HepG2 (cell line): ENCODE results near the gene MARS1. TPM values are rescaled to one million over a fixed set of nuclear protein-coding genes. Genes with fewer than 3 reads are reported as not detected.

Experiments used
- ARNT2 ChIP-seq: sonication (generic); formaldehyde crosslinking; IDR thresholded peaks from 2 replicates; pipeline ENCODE4 v1.8.0; 2022; ENCODE audit warnings: mild to moderate bottlenecking, low read depth, missing genetic modification reagents, moderate library complexity
- ASH2L ChIP-seq: fragments of 300-600, 200-600 bp; sonication (generic); IDR thresholded peaks from 2 replicates; pipeline ENCODE4 v1.7.0; 2017; ENCODE audit warnings: low read depth, mild to moderate bottlenecking, moderate library complexity, mixed read lengths, low read length; ENCODE audit not compliant: insufficient read length
- CENPT ChIP-seq: sonication (generic); formaldehyde crosslinking; IDR thresholded peaks from 2 replicates; pipeline ENCODE4 v1.8.0; 2022; ENCODE audit warnings: low read depth, mild to moderate bottlenecking, moderate library complexity, missing genetic modification reagents
- CREB1 ChIP-seq, 2 experiments: fragments of 450-650 bp in 1 of 2; IDR thresholded peaks; 2 replicates each; pipeline ENCODE4 v1.6.1; 2016 to 2017; ENCODE audit warnings: control low read depth in 1 of 2, mild to moderate bottlenecking in 1 of 2, missing compliant biosample characterization in 1 of 2, missing genetic modification characterization in 1 of 2
- FOXK1 ChIP-seq: sonication (generic); formaldehyde crosslinking; IDR thresholded peaks from 2 replicates; pipeline ENCODE4 v1.4.0; 2020; ENCODE audit warnings: low read depth, missing genetic modification reagents, borderline replicate concordance
- KDM5A ChIP-seq: fragments of 200-600 bp; sonication (generic); IDR thresholded peaks from 2 replicates; pipeline ENCODE4 v1.7.0; 2018; ENCODE audit warnings: antibody characterized with exemption, mild to moderate bottlenecking, low read length, borderline replicate concordance
- MYNN ChIP-seq: sonication (generic); formaldehyde crosslinking; IDR thresholded peaks from 2 replicates; pipeline ENCODE4 v1.4.0; 2020; ENCODE audit warnings: mild to moderate bottlenecking, low read depth, missing genetic modification reagents
- NFYC ChIP-seq: IDR thresholded peaks from 2 replicates; pipeline ENCODE4 v1.6.1; 2016; ENCODE audit warnings: missing genetic modification reagents, missing compliant biosample characterization
- RARA ChIP-seq: IDR thresholded peaks from 2 replicates; pipeline ENCODE4 v1.6.1; 2016; ENCODE audit warnings: missing genetic modification reagents, missing compliant biosample characterization
- RBM22 ChIP-seq: fragments of 200-400 bp; formaldehyde crosslinking; optimal IDR thresholded peaks from 2 replicates; pipeline ENCODE3; 2017; ENCODE audit warnings: mild to moderate bottlenecking, low read length, moderate library complexity
- RFX5 ChIP-seq: IDR thresholded peaks from 2 replicates; pipeline ENCODE4 v1.6.1; 2011; ENCODE audit warnings: low read depth, low read length, improper control_type of control experiment
- SMARCE1 ChIP-seq: fragments of 450-650 bp; IDR thresholded peaks from 2 replicates; pipeline ENCODE4 v1.6.1; 2017; ENCODE audit warnings: borderline replicate concordance
- SNAI1 ChIP-seq: sonication (generic); formaldehyde crosslinking; IDR thresholded peaks from 2 replicates; pipeline ENCODE4 v1.5.0; 2020; ENCODE audit warnings: mild to moderate bottlenecking, missing genetic modification reagents, borderline replicate concordance
- SNAPC2 ChIP-seq: sonication (generic); formaldehyde crosslinking; IDR thresholded peaks from 2 replicates; pipeline ENCODE4 v1.8.1; 2022; ENCODE audit warnings: mild to moderate bottlenecking, missing genetic modification reagents
- TCF7 ChIP-seq: sonication (generic); IDR thresholded peaks from 2 replicates; pipeline ENCODE4 v1.6.1; 2016; ENCODE audit warnings: antibody characterized with exemption, low read depth
- TSC22D2 ChIP-seq: sonication (generic); formaldehyde crosslinking; IDR thresholded peaks from 2 replicates; pipeline ENCODE4 v1.5.1; 2020; ENCODE audit warnings: missing genetic modification reagents, mild to moderate bottlenecking, borderline replicate concordance
- ZEB1 ChIP-seq: IDR thresholded peaks from 2 replicates; pipeline ENCODE4 v1.6.1; 2012; ENCODE audit warnings: mild to moderate bottlenecking, low read depth, inconsistent platforms; ENCODE audit not compliant: insufficient replicate concordance
- ZFP36L2 ChIP-seq: sonication (generic); formaldehyde crosslinking; IDR thresholded peaks from 2 replicates; pipeline ENCODE4 v1.4.0; 2020; ENCODE audit warnings: missing genetic modification reagents
- ZKSCAN8 ChIP-seq: IDR thresholded peaks from 2 replicates; pipeline ENCODE4 v1.6.1; 2016; ENCODE audit warnings: borderline replicate concordance, missing genetic modification reagents, missing compliant biosample characterization
- ZMYM2 ChIP-seq: sonication (generic); formaldehyde crosslinking; IDR thresholded peaks from 2 replicates; pipeline ENCODE4 v1.8.0; 2022; ENCODE audit warnings: mild to moderate bottlenecking, missing genetic modification reagents
- ZNF101 ChIP-seq: sonication (generic); formaldehyde crosslinking; IDR thresholded peaks from 2 replicates; pipeline ENCODE4 v1.4.0; 2020; ENCODE audit warnings: mild to moderate bottlenecking, low read depth, missing genetic modification reagents, borderline replicate concordance
- ZNF251 ChIP-seq: sonication (generic); formaldehyde crosslinking; IDR thresholded peaks from 2 replicates; pipeline ENCODE4 v1.9.0; 2021; ENCODE audit warnings: mild to moderate bottlenecking, missing genetic modification reagents
- ZNF335 ChIP-seq: sonication (generic); formaldehyde crosslinking; IDR thresholded peaks from 2 replicates; pipeline ENCODE4 v1.4.0; 2020; ENCODE audit warnings: missing genetic modification reagents
- ZNF367 ChIP-seq: sonication (generic); formaldehyde crosslinking; IDR thresholded peaks from 2 replicates; pipeline ENCODE4 v1.4.0; 2020; ENCODE audit warnings: missing genetic modification reagents, borderline replicate concordance
- ZNF761 ChIP-seq: sonication (generic); formaldehyde crosslinking; conservative IDR thresholded peaks from 2 replicates; pipeline ENCODE4 v1.4.0; 2020; ENCODE audit warnings: mild to moderate bottlenecking, missing genetic modification reagents
- ZSCAN31 ChIP-seq: sonication (generic); formaldehyde crosslinking; IDR thresholded peaks from 2 replicates; pipeline ENCODE4 v1.5.0; 2020; ENCODE audit warnings: low read depth, mild to moderate bottlenecking, missing genetic modification reagents
- polyA plus RNA-seq, 8 experiments: library from polyadenylated mRNA; depleted of rRNA in 3 of 8; stranded (reverse) in 7 of 8; unstranded in 1 of 8; fragments of >200 nt; fragmentation: Illumina TruSeq in 4 of 8; extraction: Trizol in 4 of 8; gene quantifications; 2 replicates each; pipeline versions ENCODE4 v1.2.1 to v1.2.3, GENCODE V29; 2011 to 2016; ENCODE audit warnings: low read depth in 4 of 8, missing spikeins in 1 of 8, mixed read lengths in 1 of 8; ENCODE audit not compliant: insufficient read depth in 1 of 8
- total RNA-seq, 5 experiments: library from RNA; depleted of rRNA; stranded (reverse); fragments of >200 nt; fragmentation: Illumina TruSeq; extraction: Trizol; gene quantifications; 2 replicates each; pipeline ENCODE4 v1.2.3, GENCODE V29; 2016; ENCODE audit warnings: low read depth in 1 of 5
- TF ChIP-seq, protein P1 (sequence below): sonication (generic); formaldehyde crosslinking; IDR thresholded peaks from 2 replicates; pipeline ENCODE4 v1.4.0; 2020; ENCODE audit warnings: missing genetic modification reagents
- TF ChIP-seq, protein P2 (sequence below): sonication (generic); formaldehyde crosslinking; IDR thresholded peaks from 2 replicates; pipeline ENCODE4 v1.4.0; 2020; ENCODE audit warnings: mild to moderate bottlenecking, missing genetic modification reagents
- TF ChIP-seq, protein P3 (sequence below): sonication (generic); formaldehyde crosslinking; IDR thresholded peaks from 2 replicates; pipeline ENCODE4 v1.4.0; 2020; ENCODE audit warnings: mild to moderate bottlenecking, missing genetic modification reagents, borderline replicate concordance

Gene MARS1
- total and polyA plus RNA-seq, 2 of the 13 experiments (the other 11 are each of a cell fraction or from before 2014, with no cell fraction given) = 115 to 181 TPM

DNA sequence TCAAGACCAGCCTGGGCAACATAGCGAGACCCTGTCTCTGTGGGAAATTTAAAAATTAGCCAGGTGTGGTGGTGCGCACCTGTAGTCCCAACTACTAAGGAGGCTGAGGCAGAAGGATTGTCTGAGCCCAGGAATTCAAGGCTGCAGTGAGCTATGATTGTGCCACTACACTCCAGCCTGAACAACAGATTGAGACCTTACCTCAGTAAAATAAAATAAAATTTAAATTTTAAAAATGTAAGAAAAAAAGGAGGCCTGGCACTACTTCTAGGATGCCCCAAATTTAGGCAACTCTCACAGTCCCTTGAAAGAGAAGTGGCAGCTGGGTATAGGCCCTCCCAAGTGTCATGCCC is 33.7 kb upstream of the MARS1 start (continued):
- TF ChIP-seq SMARCE1 = no peak
- TF ChIP-seq ZKSCAN8 (CRISPR knock-in tag) = no peak
- TF ChIP-seq, protein P1, sequence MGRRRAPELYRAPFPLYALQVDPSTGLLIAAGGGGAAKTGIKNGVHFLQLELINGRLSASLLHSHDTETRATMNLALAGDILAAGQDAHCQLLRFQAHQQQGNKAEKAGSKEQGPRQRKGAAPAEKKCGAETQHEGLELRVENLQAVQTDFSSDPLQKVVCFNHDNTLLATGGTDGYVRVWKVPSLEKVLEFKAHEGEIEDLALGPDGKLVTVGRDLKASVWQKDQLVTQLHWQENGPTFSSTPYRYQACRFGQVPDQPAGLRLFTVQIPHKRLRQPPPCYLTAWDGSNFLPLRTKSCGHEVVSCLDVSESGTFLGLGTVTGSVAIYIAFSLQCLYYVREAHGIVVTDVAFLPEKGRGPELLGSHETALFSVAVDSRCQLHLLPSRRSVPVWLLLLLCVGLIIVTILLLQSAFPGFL = no peak
- no peak for TF ChIP-seq SNAI1
- no peak for TF ChIP-seq ZNF101 (CRISPR knock-in tag)
- TF ChIP-seq, protein P2, sequence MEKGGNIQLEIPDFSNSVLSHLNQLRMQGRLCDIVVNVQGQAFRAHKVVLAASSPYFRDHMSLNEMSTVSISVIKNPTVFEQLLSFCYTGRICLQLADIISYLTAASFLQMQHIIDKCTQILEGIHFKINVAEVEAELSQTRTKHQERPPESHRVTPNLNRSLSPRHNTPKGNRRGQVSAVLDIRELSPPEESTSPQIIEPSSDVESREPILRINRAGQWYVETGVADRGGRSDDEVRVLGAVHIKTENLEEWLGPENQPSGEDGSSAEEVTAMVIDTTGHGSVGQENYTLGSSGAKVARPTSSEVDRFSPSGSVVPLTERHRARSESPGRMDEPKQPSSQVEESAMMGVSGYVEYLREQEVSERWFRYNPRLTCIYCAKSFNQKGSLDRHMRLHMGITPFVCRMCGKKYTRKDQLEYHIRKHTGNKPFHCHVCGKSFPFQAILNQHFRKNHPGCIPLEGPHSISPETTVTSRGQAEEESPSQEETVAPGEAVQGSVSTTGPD (CRISPR knock-in tag) = no peak
- no peak for TF ChIP-seq FOXK1 (CRISPR knock-in tag)
- 0 out of 2 replicates have a peak, but pooled peaks have one; percentile 26 for TF ChIP-seq SNAPC2
- TF ChIP-seq ZNF761 (CRISPR knock-in tag) = no peak
- TF ChIP-seq ZFP36L2 (CRISPR knock-in tag) = no peak
- TF ChIP-seq RBM22 = no peak
- TF ChIP-seq ZEB1 = no peak
- no peak for TF ChIP-seq ARNT2 (CRISPR knock-in tag)
- TF ChIP-seq, protein P3, sequence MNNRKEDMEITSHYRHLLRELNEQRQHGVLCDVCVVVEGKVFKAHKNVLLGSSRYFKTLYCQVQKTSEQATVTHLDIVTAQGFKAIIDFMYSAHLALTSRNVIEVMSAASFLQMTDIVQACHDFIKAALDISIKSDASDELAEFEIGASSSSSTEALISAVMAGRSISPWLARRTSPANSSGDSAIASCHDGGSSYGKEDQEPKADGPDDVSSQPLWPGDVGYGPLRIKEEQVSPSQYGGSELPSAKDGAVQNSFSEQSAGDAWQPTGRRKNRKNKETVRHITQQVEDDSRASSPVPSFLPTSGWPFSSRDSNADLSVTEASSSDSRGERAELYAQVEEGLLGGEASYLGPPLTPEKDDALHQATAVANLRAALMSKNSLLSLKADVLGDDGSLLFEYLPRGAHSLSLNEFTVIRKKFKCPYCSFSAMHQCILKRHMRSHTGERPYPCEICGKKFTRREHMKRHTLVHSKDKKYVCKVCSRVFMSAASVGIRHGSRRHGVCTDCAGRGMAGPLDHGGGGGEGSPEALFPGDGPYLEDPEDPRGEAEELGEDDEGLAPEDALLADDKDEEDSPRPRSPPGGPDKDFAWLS (CRISPR knock-in tag) = no peak
- no peak for TF ChIP-seq RARA (CRISPR knock-in tag)
- TF ChIP-seq ZSCAN31 = 0 out of 2 replicates have a peak, but pooled peaks have one; percentile 31
- TF ChIP-seq ASH2L = no peak
- TF ChIP-seq CREB1 (IDR thresholded peaks at IDR 0.05) = no peak
- peak; percentile 29; the same call in 1 of the 2 replicates for TF ChIP-seq CREB1 (CRISPR knock-in tag; IDR thresholded peaks at IDR 0.05)
- no peak for TF ChIP-seq ZNF251 (CRISPR knock-in tag)
- TF ChIP-seq RFX5 = no peak
- TF ChIP-seq ZNF335 = no peak
- TF ChIP-seq KDM5A = no peak
- TF ChIP-seq TSC22D2 (CRISPR knock-in tag) = peak; percentile 12; the same call in 1 of the 2 replicates
- TF ChIP-seq ZMYM2 (CRISPR knock-in tag) = no peak
- no peak for TF ChIP-seq TCF7
- TF ChIP-seq MYNN (CRISPR knock-in tag) = 0 out of 2 replicates have a peak, but pooled peaks have one; percentile 15
- TF ChIP-seq NFYC = no peak
- no peak for TF ChIP-seq ZNF367
- TF ChIP-seq CENPT (CRISPR knock-in tag) = no peak
- TF ChIP-seq, all 625 proteins: peak for 9
